Measurements from ENCODE around the gene ATP10A. TPM values are rescaled to one million over a fixed set of nuclear protein-coding genes. Genes with fewer than 3 reads are reported as not detected.

The ATP10A gene
- total RNA-seq, 1 donor: 15.8 TPM

- Histone ChIP-seq H3K9me3 (ENCODE audit: low read depth, low read length) (no peaks in the 10 kb centered on the region), H3K27me3 (ENCODE audit: insufficient read depth, low read length) (no peaks in the 10 kb centered on the region), H3K4me1 (ENCODE audit: insufficient read depth, low read length) (no peaks in the 10 kb centered on the region), H3K4me3 (ENCODE audit: low read length) (no peak overlapping the region)
These were observed 31.0 kb downstream of the ATP10A start for GRCh38 chr15:25832158-25832557.

- no peaks in the 10 kb centered on the region for H3K27me3 ChIP-seq (ENCODE audit: insufficient read depth, low read length)
- H3K9me3 ChIP-seq (ENCODE audit: low read depth, low read length): no peaks in the 10 kb centered on the region
- H3K4me1 ChIP-seq (ENCODE audit: insufficient read depth, low read length): no peaks in the 10 kb centered on the region
- H3K4me3 ChIP-seq (ENCODE audit: low read length): no peak overlapping the region
These were observed 32.2 kb downstream of the ATP10A start for GRCh38 chr15:25830844-25831451.

- Histone ChIP-seq H3K9me3 (ENCODE audit: low read depth, low read length) (no peaks in the 10 kb centered on the region), H3K27me3 (ENCODE audit: insufficient read depth, low read length) (no peaks in the 10 kb centered on the region), H3K4me3 (ENCODE audit: low read length) (no peak overlapping the region), H3K4me1 (ENCODE audit: insufficient read depth, low read length) (no peaks in the 10 kb centered on the region)
These were observed 34.1 kb downstream of the ATP10A start for GRCh38 chr15:25829073-25829472.

- H3K4me1 ChIP-seq (ENCODE audit: insufficient read depth, low read length): no peaks in the 10 kb centered on the region
These were observed 37.9 kb downstream of the ATP10A start for GRCh38 chr15:25825207-25825606.

GRCh38 chr15:25824618-25825017, 38.5 kb downstream of the ATP10A start:
- Histone ChIP-seq H3K9me3 (ENCODE audit: low read depth, low read length) (no peaks in the 10 kb centered on the region), H3K4me1 (ENCODE audit: insufficient read depth, low read length) (no peaks in the 10 kb centered on the region), H3K27me3 (ENCODE audit: insufficient read depth, low read length) (no peaks in the 10 kb centered on the region), H3K4me3 (ENCODE audit: low read length) (no peak overlapping the region)

More at GRCh38 chr15:25825207-25825606, 37.9 kb downstream of the ATP10A start:
- H3K27me3 ChIP-seq (ENCODE audit: insufficient read depth, low read length): no peaks in the 10 kb centered on the region
- H3K9me3 ChIP-seq (ENCODE audit: low read depth, low read length): no peaks in the 10 kb centered on the region
- H3K4me3 ChIP-seq (ENCODE audit: low read length): no peak overlapping the region

GRCh38 chr15:25812845-25813244, 50.3 kb downstream of the ATP10A start:
- peaks cover 37% of the 10 kb centered on the region for H3K4me1 ChIP-seq (ENCODE audit: insufficient read depth, low read length)

GRCh38 chr15:25812073-25812472, 51.1 kb downstream of the ATP10A start:
- Histone ChIP-seq H3K4me1 (ENCODE audit: insufficient read depth, low read length) (peaks cover 37% of the 10 kb centered on the region), H3K27me3 (ENCODE audit: insufficient read depth, low read length) (no peaks in the 10 kb centered on the region), H3K4me3 (ENCODE audit: low read length) (no peak overlapping the region), H3K9me3 (ENCODE audit: low read depth, low read length) (no peaks in the 10 kb centered on the region)

More at GRCh38 chr15:25812845-25813244, 50.3 kb downstream of the ATP10A start:
- no peaks in the 10 kb centered on the region for H3K9me3 ChIP-seq (ENCODE audit: low read depth, low read length)
- H3K27me3 ChIP-seq (ENCODE audit: insufficient read depth, low read length): no peaks in the 10 kb centered on the region
- no peak overlapping the region for H3K4me3 ChIP-seq (ENCODE audit: low read length)

GRCh38 chr15:25811481-25811906, 51.6 kb downstream of the ATP10A start:
- peaks cover 37% of the 10 kb centered on the region for H3K4me1 ChIP-seq (ENCODE audit: insufficient read depth, low read length)
- no peaks in the 10 kb centered on the region for H3K27me3 ChIP-seq (ENCODE audit: insufficient read depth, low read length)
- no peaks in the 10 kb centered on the region for H3K9me3 ChIP-seq (ENCODE audit: low read depth, low read length)
- H3K4me3 ChIP-seq (ENCODE audit: low read length): no peak overlapping the region

- no peaks in the 10 kb centered on the region for H3K9me3 ChIP-seq (ENCODE audit: low read depth, low read length)
- peaks cover 37% of the 10 kb centered on the region for H3K4me1 ChIP-seq (ENCODE audit: insufficient read depth, low read length)
- no peak overlapping the region for H3K4me3 ChIP-seq (ENCODE audit: low read length)
- no peaks in the 10 kb centered on the region for H3K27me3 ChIP-seq (ENCODE audit: insufficient read depth, low read length)
These were observed 52.5 kb downstream of the ATP10A start for GRCh38 chr15:25810631-25811091.

- Histone ChIP-seq H3K4me1 (ENCODE audit: insufficient read depth, low read length) (peaks cover 37% of the 10 kb centered on the region), H3K4me3 (ENCODE audit: low read length) (no peak overlapping the region), H3K9me3 (ENCODE audit: low read depth, low read length) (no peaks in the 10 kb centered on the region), H3K27me3 (ENCODE audit: insufficient read depth, low read length) (no peaks in the 10 kb centered on the region)
These were observed 53.0 kb downstream of the ATP10A start for GRCh38 chr15:25810154-25810553.

GRCh38 chr15:25807063-25807462, 56.1 kb downstream of the ATP10A start:
- Histone ChIP-seq H3K9me3 (ENCODE audit: low read depth, low read length) (no peaks in the 10 kb centered on the region), H3K4me1 (ENCODE audit: insufficient read depth, low read length) (peaks cover 34% of the 10 kb centered on the region), H3K27me3 (ENCODE audit: insufficient read depth, low read length) (no peaks in the 10 kb centered on the region), H3K4me3 (ENCODE audit: low read length) (no peak overlapping the region)

- H3K4me3 ChIP-seq (ENCODE audit: low read length): no peak overlapping the region
- H3K4me1 ChIP-seq (ENCODE audit: insufficient read depth, low read length): peaks cover 28% of the 10 kb centered on the region
- no peaks in the 10 kb centered on the region for H3K27me3 ChIP-seq (ENCODE audit: insufficient read depth, low read length)
- H3K9me3 ChIP-seq (ENCODE audit: low read depth, low read length): no peaks in the 10 kb centered on the region
These were observed 58.1 kb downstream of the ATP10A start for GRCh38 chr15:25805031-25805430.

- peaks cover 28% of the 10 kb centered on the region for H3K4me1 ChIP-seq (ENCODE audit: insufficient read depth, low read length)
- no peak overlapping the region for H3K4me3 ChIP-seq (ENCODE audit: low read length)
- H3K9me3 ChIP-seq (ENCODE audit: low read depth, low read length): no peaks in the 10 kb centered on the region
- H3K27me3 ChIP-seq (ENCODE audit: insufficient read depth, low read length): no peaks in the 10 kb centered on the region
These were observed 58.7 kb downstream of the ATP10A start for GRCh38 chr15:25804451-25804850.

GRCh38 chr15:25803541-25803940, 59.6 kb downstream of the ATP10A start:
- H3K4me1 ChIP-seq (ENCODE audit: insufficient read depth, low read length): peaks cover 37% of the 10 kb centered on the region
- no peaks in the 10 kb centered on the region for H3K27me3 ChIP-seq (ENCODE audit: insufficient read depth, low read length)
- H3K9me3 ChIP-seq (ENCODE audit: low read depth, low read length): no peaks in the 10 kb centered on the region
- H3K4me3 ChIP-seq (ENCODE audit: low read length): no peak overlapping the region

GRCh38 chr15:25803036-25803435, 60.1 kb downstream of the ATP10A start:
- Histone ChIP-seq H3K4me1 (ENCODE audit: insufficient read depth, low read length) (peaks cover 42% of the 10 kb centered on the region), H3K27me3 (ENCODE audit: insufficient read depth, low read length) (no peaks in the 10 kb centered on the region), H3K4me3 (ENCODE audit: low read length) (no peak overlapping the region), H3K9me3 (ENCODE audit: low read depth, low read length) (no peaks in the 10 kb centered on the region)

- no peak overlapping the region for H3K4me3 ChIP-seq (ENCODE audit: low read length)
- no peaks in the 10 kb centered on the region for H3K27me3 ChIP-seq (ENCODE audit: insufficient read depth, low read length)
- no peaks in the 10 kb centered on the region for H3K9me3 ChIP-seq (ENCODE audit: low read depth, low read length)
- H3K4me1 ChIP-seq (ENCODE audit: insufficient read depth, low read length): peaks cover 43% of the 10 kb centered on the region
These were observed 60.8 kb downstream of the ATP10A start for GRCh38 chr15:25802285-25802830.
